IMR-90 (cell line): Measurements from ENCODE around the gene ELMO1. TPM values are rescaled to one million over a fixed set of nuclear protein-coding genes. Genes with fewer than 3 reads are reported as not detected.

Source experiments
- ATAC-seq: fragments of 200-7000 bp; cut with Tn5 transposase; 2 replicates; pipeline ENCODE4 v1.9.1; 2020; ENCODE audit warnings: low read depth, mild to moderate bottlenecking, moderate library complexity
- BruUV-seq: library from RNA; stranded (reverse); fragments of 400-500 nt; replicated peaks from 2 replicates; lab custom pipeline; 2021; lab: Mats Ljungman, UMichigan
- CTCF ChIA-PET: fragments of 300-600 bp; formaldehyde crosslinking; extraction: SDS; loops from one replicate; lab custom pipeline; 2021; ENCODE audit warnings: antibody characterized with exemption; lab: Yijun Ruan, JAX
- POLR2A ChIA-PET: fragments of 300-600 bp; sonication (Branson Sonifier 250); formaldehyde crosslinking; loops from one replicate; lab custom pipeline; 2022; ENCODE audit warnings: antibody characterized with exemption; ENCODE audit not compliant: unreplicated experiment; lab: Charles Lee
- DNase-seq: peaks from one replicate; pipeline ENCODE4 v3.0.0; 2013
- H2AFZ ChIP-seq: replicated peaks from 2 replicates; pipeline ENCODE3; 2013; ENCODE audit warnings: low read length, mild to moderate bottlenecking; ENCODE audit not compliant: poor library complexity
- H2AK5ac ChIP-seq: 2 replicates; pipeline ENCODE4 v1.6.1; 2013; ENCODE audit warnings: low read depth, low read length, inconsistent platforms
- H2AK9ac ChIP-seq: replicated peaks from 2 replicates; pipeline ENCODE3; 2013; ENCODE audit warnings: mild to moderate bottlenecking, low read depth, low read length, moderate library complexity; ENCODE audit not compliant: poor library complexity
- H2BK120ac ChIP-seq: 2 replicates; pipeline ENCODE4 v1.6.1; 2013; ENCODE audit warnings: low read depth, low read length, inconsistent platforms
- H2BK15ac ChIP-seq: 3 replicates; pipeline ENCODE4 v1.6.1; 2013; ENCODE audit warnings: low read depth, low read length, inconsistent platforms
- H2BK20ac ChIP-seq: 2 replicates; pipeline ENCODE4 v1.6.1; 2013; ENCODE audit warnings: low read depth, mild to moderate bottlenecking, inconsistent platforms, low read length, moderate library complexity
- H2BK5ac ChIP-seq: 2 replicates; pipeline ENCODE4 v1.6.1; 2013; ENCODE audit warnings: mild to moderate bottlenecking, low read depth, low read length, inconsistent platforms; ENCODE audit not compliant: poor library complexity, severe bottlenecking
- H3K14ac ChIP-seq: replicated peaks from 2 replicates; pipeline ENCODE4 v1.6.1; 2013; ENCODE audit warnings: low read depth, low read length, inconsistent platforms
- H3K18ac ChIP-seq: 2 replicates; pipeline ENCODE4 v1.6.1; 2013; ENCODE audit warnings: low read depth, low read length, control low read depth
- H3K23ac ChIP-seq: 2 replicates; pipeline ENCODE4 v1.6.1; 2013; ENCODE audit warnings: low read depth, low read length, inconsistent platforms
- H3K27ac ChIP-seq: 2 replicates; pipeline ENCODE4 v1.5.1; 2013; ENCODE audit warnings: mild to moderate bottlenecking, control low read depth, low read length; ENCODE audit not compliant: insufficient read depth
- H3K27me3 ChIP-seq: 2 replicates; pipeline ENCODE4 v1.6.1; 2013; ENCODE audit warnings: low read length; ENCODE audit not compliant: control insufficient read depth, insufficient read depth
- H3K36me3 ChIP-seq: 2 replicates; pipeline ENCODE4 v1.6.1; 2013; ENCODE audit warnings: low read length, mixed read lengths; ENCODE audit not compliant: control insufficient read depth, insufficient read depth
- H3K4ac ChIP-seq: 2 replicates; pipeline ENCODE4 v1.6.1; 2013; ENCODE audit warnings: low read depth, low read length, inconsistent platforms
- H3K4me1 ChIP-seq: 2 replicates; pipeline ENCODE4 v1.6.1; 2013; ENCODE audit warnings: low read length, mixed read lengths; ENCODE audit not compliant: control insufficient read depth, insufficient read depth
- H3K4me2 ChIP-seq: 2 replicates; pipeline ENCODE4 v1.6.1; 2013; ENCODE audit warnings: low read depth, mild to moderate bottlenecking, control low read depth, low read length, moderate library complexity
- H3K4me3 ChIP-seq: 2 replicates; pipeline ENCODE4 v1.5.1; 2013; ENCODE audit warnings: low read depth, mild to moderate bottlenecking, control low read depth, low read length, moderate library complexity; ENCODE audit not compliant: insufficient read depth
- H3K56ac ChIP-seq: 2 replicates; pipeline ENCODE4 v1.6.1; 2013; ENCODE audit warnings: low read length, inconsistent platforms; ENCODE audit not compliant: insufficient read depth; ENCODE audit errors: extremely low read depth
- H3K79me1 ChIP-seq, 2 experiments: 2 replicates each; pipeline ENCODE4 v1.6.1; 2013; ENCODE audit warnings: low read length in 2 of 2, inconsistent platforms in 1 of 2, low read depth in 1 of 2
- H3K9ac ChIP-seq: 2 replicates; pipeline ENCODE4 v1.6.1; 2013; ENCODE audit warnings: low read depth, low read length, control low read depth
- H3K9me1 ChIP-seq: 2 replicates; pipeline ENCODE4 v1.6.1; 2013; ENCODE audit warnings: low read length, inconsistent platforms; ENCODE audit not compliant: insufficient read depth
- H3K9me3 ChIP-seq: 2 replicates; pipeline ENCODE4 v1.6.1; 2013; ENCODE audit warnings: low read length; ENCODE audit not compliant: control insufficient read depth, insufficient read depth
- H4K20me1 ChIP-seq: 2 replicates; pipeline ENCODE4 v1.6.1; 2013; ENCODE audit warnings: low read length, inconsistent platforms; ENCODE audit not compliant: insufficient read depth
- H4K5ac ChIP-seq: 2 replicates; pipeline ENCODE4 v1.6.1; 2013; ENCODE audit warnings: mild to moderate bottlenecking, low read depth, low read length, control low read depth
- H4K8ac ChIP-seq, 2 experiments: 2 replicates each; pipeline ENCODE4 v1.6.1; 2013; ENCODE audit warnings: low read depth in 2 of 2, low read length in 2 of 2, control low read depth in 1 of 2, inconsistent platforms in 1 of 2
- H4K91ac ChIP-seq: 2 replicates; pipeline ENCODE4 v1.6.1; 2013; ENCODE audit warnings: low read depth, low read length, inconsistent platforms; ENCODE audit not compliant: insufficient read depth
- BHLHE40 ChIP-seq: fragments of 150-350 bp; IDR thresholded peaks from 2 replicates; pipeline ENCODE4 v1.6.1; 2016; ENCODE audit warnings: mild to moderate bottlenecking, low read depth, low read length
- CEBPB ChIP-seq: IDR thresholded peaks from 2 replicates; pipeline ENCODE4 v1.6.1; 2012; ENCODE audit warnings: low read depth, low read length, improper control_type of control experiment
- CHD1 ChIP-seq: IDR thresholded peaks from 2 replicates; pipeline ENCODE4 v1.6.1; 2012; ENCODE audit warnings: low read depth, low read length, improper control_type of control experiment
- FOS ChIP-seq: fragments of 150-350 bp; IDR thresholded peaks from 2 replicates; pipeline ENCODE4 v1.6.1; 2016; ENCODE audit warnings: low read depth, low read length
- POLR2A ChIP-seq: IDR thresholded peaks from 2 replicates; pipeline ENCODE4 v1.6.1; 2012; ENCODE audit warnings: mild to moderate bottlenecking, low read depth, low read length
- RAD21 ChIP-seq: IDR thresholded peaks from 2 replicates; pipeline ENCODE4 v1.6.1; 2012; ENCODE audit warnings: low read length, improper control_type of control experiment
- RCOR1 ChIP-seq: IDR thresholded peaks from 2 replicates; pipeline ENCODE4 v1.6.1; 2012; ENCODE audit warnings: mild to moderate bottlenecking, low read length, improper control_type of control experiment; ENCODE audit not compliant: insufficient replicate concordance
- WGBS, 2 experiments: methylation state at CpG; one replicate each; pipeline versions ENCODE4 v1.1.5 to v1.1.7; 2013; ENCODE audit warnings: missing lambda C conversion rate in 2 of 2; ENCODE audit not compliant: insufficient read length in 1 of 2; ENCODE audit errors: extremely low coverage in 2 of 2; 5-methylcytosine and 5-hydroxymethylcytosine counted together
- dilution Hi-C: fragments of 300-500 bp; cut with HindIII; formaldehyde crosslinking; loops from one replicate; pipeline ENCODE4 v1.14.3; 2018; ENCODE audit warnings: low sequenced_read_pairs; ENCODE audit not compliant: unreplicated experiment
- in situ Hi-C: fragments of 300-500 bp; cut with MboI; formaldehyde crosslinking; loops from 3 replicates; pipeline ENCODE4 v1.14.3; 2019; ENCODE audit warnings: low sequenced_read_pairs, inconsistent platforms, mixed read lengths
- intact Hi-C: fragments of 100-400 bp; cut with micrococcal nuclease; formaldehyde crosslinking; loops from 2 replicates; pipeline ENCODE4 v1.10.0; 2022
- polyA plus RNA-seq, 3 experiments: library from polyadenylated mRNA; depleted of rRNA; stranded (reverse); fragments of >200 nt; gene quantifications; 2 replicates each; pipeline ENCODE4 v1.2.3, GENCODE V29; 2012; ENCODE audit warnings: low replicate concordance in 1 of 3
- total RNA-seq: library from RNA; depleted of rRNA; stranded (reverse); fragments of >200 nt; gene quantifications from 2 replicates; pipeline ENCODE4 v1.2.3, GENCODE V29; 2012
- TF ChIP-seq, protein P1 (sequence below): fragments of 150-350 bp; IDR thresholded peaks from 2 replicates; pipeline ENCODE4 v1.6.1; 2017; ENCODE audit warnings: mild to moderate bottlenecking, antibody characterized with exemption, low read length, low read depth

ELMO1 gene
- total and polyA plus RNA-seq, 2 of the 4 experiments (the other 2 are of a cell fraction): 0.03 TPM; not detected in 1

DNA sequence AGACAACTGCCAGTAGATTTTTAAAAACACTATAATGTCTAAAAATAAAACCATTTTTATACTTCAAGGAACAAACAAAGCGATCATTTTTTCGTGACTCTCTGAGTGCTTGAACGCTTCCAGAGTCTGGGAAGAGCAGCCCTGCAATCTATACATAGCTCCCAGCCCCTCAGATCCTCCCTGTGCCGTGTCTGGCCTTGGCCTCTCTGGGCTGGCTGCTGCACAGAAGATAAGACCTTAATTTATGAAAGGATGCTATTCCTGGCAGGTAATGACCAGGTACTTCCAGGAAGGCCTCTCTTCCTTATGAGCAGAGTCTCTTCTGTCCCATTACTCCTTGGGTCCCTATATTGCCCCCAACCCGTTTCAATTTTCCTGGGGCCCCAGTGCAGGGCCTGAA lies 523.5 kb downstream of the ELMO1 start:
- Histone ChIP-seq H2AK9ac (no peak overlapping the region), H3K14ac (no peak overlapping the region), H3K27me3 (no peaks in the 10 kb centered on the region), H3K4me2 (no peak overlapping the region), H3K79me1 (no peaks in the 10 kb centered on the region), H3K18ac (no peak overlapping the region), H2BK15ac (no peak overlapping the region), H4K20me1 (no peaks in the 10 kb centered on the region), H3K9me1 (no peaks in the 10 kb centered on the region), H3K23ac (no peak overlapping the region), H2AFZ (no peak overlapping the region), H3K4me1 (no peaks in the 10 kb centered on the region), H3K56ac (no peak overlapping the region), H2BK5ac (no peak overlapping the region), H3K9me3 (no peaks in the 10 kb centered on the region), H3K27ac (no peak overlapping the region), H4K5ac (no peak overlapping the region), H3K4me3 (no peak overlapping the region), H3K9ac (no peak overlapping the region), H2BK20ac (no peak overlapping the region), H2BK120ac (no peak overlapping the region), H3K36me3 (no peaks in the 10 kb centered on the region), H3K4ac (no peak overlapping the region), H2AK5ac (no peak overlapping the region), H4K8ac (no peak overlapping the region), H4K91ac (no peak overlapping the region)
- no TSS peak for BruUV-seq
- intact Hi-C loops: no loop called here
- POLR2A ChIA-PET: no interaction called here
- CTCF ChIA-PET: no interaction called here
- in situ Hi-C loops: no loop called here
- 0% methylated on average over 1 of the region's 5 CpGs; no CpG with 5 or more reads in 1 of the 2 experiments for WGBS, 2 experiments
- TF ChIP-seq, protein P1, sequence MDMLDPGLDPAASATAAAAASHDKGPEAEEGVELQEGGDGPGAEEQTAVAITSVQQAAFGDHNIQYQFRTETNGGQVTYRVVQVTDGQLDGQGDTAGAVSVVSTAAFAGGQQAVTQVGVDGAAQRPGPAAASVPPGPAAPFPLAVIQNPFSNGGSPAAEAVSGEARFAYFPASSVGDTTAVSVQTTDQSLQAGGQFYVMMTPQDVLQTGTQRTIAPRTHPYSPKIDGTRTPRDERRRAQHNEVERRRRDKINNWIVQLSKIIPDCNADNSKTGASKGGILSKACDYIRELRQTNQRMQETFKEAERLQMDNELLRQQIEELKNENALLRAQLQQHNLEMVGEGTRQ: no peak
- TF ChIP-seq POLR2A (no peak), FOS (no peak), RCOR1 (no peak), RAD21 (no peak), BHLHE40 (no peak), CHD1 (no peak), CEBPB (no peak)
- dilution Hi-C loops: no loop called here
- DNase-seq: no peak
- no peak for ATAC-seq
